Measurements from ENCODE around the gene ARL14EP.

The ARL14EP gene

GRCh38 chr11:30345644-30346043 is 22.7 kb downstream of the ARL14EP start:
- TF ChIP-seq CTCF (conservative IDR thresholded peaks at IDR 0.05) (no peak), ZFX (IDR thresholded peaks at IDR 0.05) (no peak)
- no peak overlapping the region for H3K27ac ChIP-seq

GRCh38 chr11:30346068-30346688 is 23.3 kb downstream of the ARL14EP start:
- TF ChIP-seq CTCF (conservative IDR thresholded peaks at IDR 0.05): peak; percentile 77
- TF ChIP-seq ZFX (IDR thresholded peaks at IDR 0.05): no peak
- H3K27ac ChIP-seq: no peak overlapping the region

- H3K27ac ChIP-seq: no peak overlapping the region
- TF ChIP-seq ZFX (IDR thresholded peaks at IDR 0.05) (no peak), CTCF (conservative IDR thresholded peaks at IDR 0.05) (no peak)
Observed at GRCh38 chr11:30348035-30348434, 25.1 kb downstream of the ARL14EP start.

GRCh38 chr11:30349885-30350284 is 27.0 kb downstream of the ARL14EP start:
- H3K27ac ChIP-seq: no peak overlapping the region
- no peak for TF ChIP-seq CTCF (conservative IDR thresholded peaks at IDR 0.05)
- no peak for TF ChIP-seq ZFX (IDR thresholded peaks at IDR 0.05)

GRCh38 chr11:30350384-30350783 is 27.5 kb downstream of the ARL14EP start:
- no peak overlapping the region for H3K27ac ChIP-seq
- TF ChIP-seq ZFX (IDR thresholded peaks at IDR 0.05): no peak
- no peak for TF ChIP-seq CTCF (conservative IDR thresholded peaks at IDR 0.05)

- TF ChIP-seq CTCF (conservative IDR thresholded peaks at IDR 0.05) (no peak), ZFX (IDR thresholded peaks at IDR 0.05) (no peak)
- no peak overlapping the region for H3K27ac ChIP-seq
Observed at GRCh38 chr11:30351061-30351460, 28.2 kb downstream of the ARL14EP start.

GRCh38 chr11:30356391-30356790 is 33.5 kb downstream of the ARL14EP start:
- no peak overlapping the region for H3K27ac ChIP-seq
- TF ChIP-seq ZFX (IDR thresholded peaks at IDR 0.05): no peak
- no peak for TF ChIP-seq CTCF (conservative IDR thresholded peaks at IDR 0.05)

All from C4-2B (cell line).